SKM-1 treated with dmso at 0.1 percent for 144 hours (cell line): Measurements from ENCODE around the gene MOB1A.
"Not testable (repeated sequence)": the region's sequence is repeated elsewhere in the genome, so short reads cannot be mapped to it uniquely, and the experiment has no call there.

Experiments
- DNase-seq: peaks from one replicate; lab custom pipeline; 2025; ENCODE audit not compliant: unreplicated experiment; lab: John Stamatoyannopoulos, UW

MOB1A gene

DNA sequence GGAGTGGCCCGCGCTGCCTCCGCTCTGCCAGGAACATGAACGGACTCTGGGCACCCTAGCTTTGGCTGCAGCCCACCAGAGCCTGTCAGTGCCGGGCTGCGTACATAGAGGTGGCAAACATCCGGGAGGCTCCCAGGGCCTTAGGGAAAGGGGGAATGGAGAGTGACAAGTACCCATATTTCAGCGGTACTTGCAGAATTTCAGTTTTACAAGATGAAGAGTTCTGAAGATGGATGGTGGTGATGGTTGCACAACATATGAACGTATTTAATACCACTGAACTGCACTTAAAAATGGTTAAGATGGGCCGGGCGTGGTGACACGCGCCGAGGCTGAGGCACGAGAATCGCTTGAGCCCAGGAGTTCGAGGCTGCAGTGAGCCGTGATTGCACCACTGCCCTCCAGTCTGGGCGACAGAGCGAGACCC, 20.6 kb upstream of the MOB1A start:
- DNase-seq: no peak

DNA sequence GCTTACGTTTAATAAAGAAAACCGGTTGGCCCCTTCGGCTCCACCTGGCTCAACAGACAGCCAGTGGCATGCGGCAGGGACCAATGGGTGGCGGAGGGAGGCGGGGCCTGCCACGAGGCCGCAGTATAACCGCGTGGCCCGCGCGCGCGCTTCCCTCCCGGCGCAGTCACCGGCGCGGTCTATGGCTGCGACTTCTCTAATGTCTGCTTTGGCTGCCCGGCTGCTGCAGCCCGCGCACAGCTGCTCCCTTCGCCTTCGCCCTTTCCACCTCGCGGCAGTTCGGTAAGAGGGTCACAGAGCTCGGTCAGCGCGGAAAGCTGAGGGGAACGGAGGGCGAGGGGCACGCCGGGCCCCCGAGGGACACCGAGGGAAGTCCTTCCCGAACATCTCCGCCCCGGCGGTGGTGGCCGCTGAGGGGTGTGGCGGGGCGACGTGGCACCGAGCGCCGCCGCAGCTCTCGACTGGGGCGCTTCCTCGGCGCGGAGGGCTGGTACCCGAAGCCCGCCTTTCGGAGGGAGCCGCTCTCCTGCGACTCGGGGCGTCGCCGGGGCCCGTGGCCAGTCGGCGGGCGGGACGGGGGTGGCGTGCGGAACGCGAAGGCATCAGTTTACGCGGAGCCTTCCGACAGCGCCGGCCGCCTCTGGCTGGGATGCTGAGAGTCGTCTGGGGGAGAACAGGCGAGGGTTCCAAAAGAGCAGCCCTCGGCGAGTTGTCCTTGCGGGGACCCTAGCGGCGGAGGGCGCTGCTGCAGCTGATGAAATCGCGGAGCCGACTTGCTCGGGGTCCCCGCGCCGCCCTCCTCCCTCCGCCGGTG, 20.0 kb upstream of the MOB1A start, which contains the start of gene MTHFD2:
MTHFD2 (plus strand) TSS at position 155 of the 814 bp plus-strand sequence; CDS start at position 182, 27 bp downstream.
- peak; percentile 97 for DNase-seq

GRCh38 chr2:74198023-74198460, 19.4 kb upstream of the MOB1A start:
- no peak for DNase-seq

DNA sequence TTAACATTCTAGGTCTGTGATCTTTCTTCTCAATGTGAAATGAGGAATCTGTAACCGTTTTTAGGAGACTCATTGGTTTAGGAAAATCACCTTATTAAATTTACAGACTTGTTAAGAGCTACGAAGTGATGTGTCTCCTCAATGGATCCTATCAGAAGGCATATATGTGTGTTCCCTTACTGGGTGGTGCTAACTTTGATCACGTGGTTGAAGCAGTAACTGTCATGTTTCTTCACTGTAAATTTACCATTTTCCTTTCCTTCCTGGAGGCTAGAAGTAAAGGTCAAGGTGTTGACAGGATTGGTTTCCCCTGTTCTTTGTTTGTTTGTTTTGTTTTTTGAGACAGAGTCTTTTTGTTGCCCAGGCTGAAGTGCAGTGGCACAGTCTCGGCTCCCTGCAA, 18.4 kb upstream of the MOB1A start:
- DNase-seq: no peak

- DNase-seq: no peak
These were observed 16.1 kb upstream of the MOB1A start for GRCh38 chr2:74194799-74195198.

- no peak for DNase-seq
These were observed 13.1 kb upstream of the MOB1A start for GRCh38 chr2:74191596-74192380.

- DNase-seq: no peak
These were observed 10.0 kb upstream of the MOB1A start for GRCh38 chr2:74188696-74189095.

GRCh38 chr2:74188018-74188601, 9.4 kb upstream of the MOB1A start:
- DNase-seq: no peak

- not testable (repeated sequence) for DNase-seq
These were observed 8.0 kb upstream of the MOB1A start for GRCh38 chr2:74186706-74187105.

- peak; percentile 96 for DNase-seq
These were observed 7.4 kb upstream of the MOB1A start for GRCh38 chr2:74186038-74186437.

- no peak for DNase-seq
These were observed 5.2 kb upstream of the MOB1A start for GRCh38 chr2:74183878-74184277.

GRCh38 chr2:74181739-74182138, 3.1 kb upstream of the MOB1A start:
- peak; percentile 96 for DNase-seq

DNA sequence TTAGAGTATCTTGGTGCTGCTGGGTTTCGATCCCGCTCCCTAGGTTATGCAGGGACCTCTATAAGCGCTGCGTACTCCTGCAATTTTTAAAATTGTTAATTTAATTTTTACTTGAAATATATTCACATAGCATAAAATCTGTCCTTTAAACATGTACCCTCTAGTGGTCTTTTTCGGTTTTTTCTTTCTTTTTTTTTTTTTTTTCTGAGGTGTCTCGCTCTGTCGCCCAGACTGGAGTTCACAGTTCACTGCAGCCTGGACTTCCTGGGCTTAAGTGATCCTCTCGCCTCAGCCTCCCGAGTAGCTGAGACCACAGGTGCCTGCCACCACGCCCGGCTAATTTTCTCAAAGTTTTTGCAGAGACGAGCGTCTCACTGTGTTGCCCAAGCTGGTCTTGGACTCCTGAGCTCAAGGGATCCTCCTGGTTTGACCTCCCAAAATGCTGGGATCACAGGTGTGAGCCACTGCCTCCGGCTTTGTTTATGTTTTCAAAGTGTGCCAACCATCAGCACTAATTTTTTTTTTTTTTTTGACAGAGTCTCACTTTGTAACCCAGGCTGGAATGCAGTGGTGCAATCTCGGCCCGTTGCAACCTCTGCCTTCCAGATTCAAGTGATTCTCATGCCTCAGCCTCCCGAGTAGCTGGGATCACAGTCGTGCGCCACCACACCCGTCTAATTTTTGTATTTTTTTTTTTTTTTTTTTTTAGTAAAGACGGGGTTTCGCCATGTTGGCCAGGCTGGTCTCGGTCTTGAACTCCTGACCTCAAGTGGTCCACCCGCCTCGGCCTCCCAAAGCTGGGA, 585 bp upstream of the MOB1A start:
- DNase-seq: no peak

DNA sequence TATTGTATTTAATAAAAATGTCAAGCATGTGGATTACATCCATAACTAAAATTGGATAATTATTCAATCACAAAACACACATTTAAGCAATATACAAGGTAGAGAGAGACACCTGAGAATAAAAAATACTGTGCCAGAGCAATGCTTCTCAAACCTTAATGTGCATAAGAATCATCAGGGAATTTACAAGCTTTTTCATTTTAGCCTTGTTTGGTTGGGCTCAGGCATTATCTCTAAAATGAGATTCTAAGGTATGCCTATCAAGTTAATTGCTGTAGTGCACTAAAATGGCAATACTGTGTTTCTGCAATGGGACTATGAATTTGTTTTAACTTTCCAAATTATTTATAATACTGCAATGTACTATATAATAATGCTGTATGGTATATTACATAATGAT, 983 bp downstream of the MOB1A start:
- no peak for DNase-seq

GRCh38 chr2:74174909-74175308, 3.8 kb downstream of the MOB1A start:
- DNase-seq: no peak

GRCh38 chr2:74168739-74169138, 9.9 kb downstream of the MOB1A start:
- DNase-seq: no peak

DNA sequence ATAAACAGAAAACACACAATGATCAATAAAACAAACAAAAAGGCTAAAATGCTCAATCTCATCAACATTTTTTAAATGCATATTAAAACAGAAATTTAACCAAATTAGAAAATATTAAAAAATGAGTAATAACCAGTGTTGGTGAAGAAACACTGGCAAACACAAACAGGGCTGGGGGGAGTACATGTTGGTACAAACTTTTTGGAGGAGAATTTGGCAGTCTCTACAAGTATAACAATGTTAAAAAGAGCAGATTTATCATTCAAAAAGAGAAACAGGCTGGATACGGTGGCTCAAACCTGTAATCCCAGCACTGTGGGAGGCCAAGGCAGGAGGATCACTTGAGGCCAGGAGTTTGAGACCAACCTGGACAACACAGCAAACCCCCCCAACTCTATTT, 13.9 kb downstream of the MOB1A start:
- DNase-seq: no peak

DNA sequence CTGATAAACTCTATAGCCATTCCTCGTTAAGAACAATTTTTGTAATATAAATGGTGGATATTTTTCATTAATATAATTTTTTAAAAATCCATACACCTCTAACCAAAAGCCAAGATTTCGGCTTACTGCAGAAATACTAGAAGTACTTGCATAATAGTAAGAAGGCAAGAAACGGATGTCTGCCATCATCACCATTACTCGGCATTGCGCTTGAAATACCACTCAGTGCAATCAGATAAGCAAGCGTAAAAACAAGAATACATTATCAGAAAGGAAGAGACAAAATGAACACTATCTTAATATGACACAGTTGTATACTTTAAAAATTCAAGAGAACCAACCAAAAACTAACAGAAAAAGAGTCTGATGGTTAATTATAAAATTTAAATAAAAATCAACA, 15.7 kb downstream of the MOB1A start:
- DNase-seq: no peak

GRCh38 chr2:74155830-74156229, 22.8 kb downstream of the MOB1A start:
- DNase-seq: no peak

GRCh38 chr2:74152954-74153353, 25.7 kb downstream of the MOB1A start:
- no peak for DNase-seq
